ENCODE data around the gene LCORL. TPM values are rescaled to one million over a fixed set of nuclear protein-coding genes. Genes with fewer than 3 reads are reported as not detected.

LCORL gene
- total and polyA plus RNA-seq, 9 of the 15 experiments (the other 6 are each of a cell fraction or from before 2014, with no cell fraction given), result 3.1 to 24.5 (median 11.1) TPM

GRCh38 chr4:17895481-17895880 lies 126.1 kb downstream of the LCORL start (continued):
- TF ChIP-seq, protein P1, sequence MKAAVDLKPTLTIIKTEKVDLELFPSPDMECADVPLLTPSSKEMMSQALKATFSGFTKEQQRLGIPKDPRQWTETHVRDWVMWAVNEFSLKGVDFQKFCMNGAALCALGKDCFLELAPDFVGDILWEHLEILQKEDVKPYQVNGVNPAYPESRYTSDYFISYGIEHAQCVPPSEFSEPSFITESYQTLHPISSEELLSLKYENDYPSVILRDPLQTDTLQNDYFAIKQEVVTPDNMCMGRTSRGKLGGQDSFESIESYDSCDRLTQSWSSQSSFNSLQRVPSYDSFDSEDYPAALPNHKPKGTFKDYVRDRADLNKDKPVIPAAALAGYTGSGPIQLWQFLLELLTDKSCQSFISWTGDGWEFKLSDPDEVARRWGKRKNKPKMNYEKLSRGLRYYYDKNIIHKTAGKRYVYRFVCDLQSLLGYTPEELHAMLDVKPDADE (conservative IDR thresholded peaks at IDR 0.05; ENCODE audit: control insufficient read depth, low read depth, low read length), result no peak
- TF ChIP-seq, protein P2, sequence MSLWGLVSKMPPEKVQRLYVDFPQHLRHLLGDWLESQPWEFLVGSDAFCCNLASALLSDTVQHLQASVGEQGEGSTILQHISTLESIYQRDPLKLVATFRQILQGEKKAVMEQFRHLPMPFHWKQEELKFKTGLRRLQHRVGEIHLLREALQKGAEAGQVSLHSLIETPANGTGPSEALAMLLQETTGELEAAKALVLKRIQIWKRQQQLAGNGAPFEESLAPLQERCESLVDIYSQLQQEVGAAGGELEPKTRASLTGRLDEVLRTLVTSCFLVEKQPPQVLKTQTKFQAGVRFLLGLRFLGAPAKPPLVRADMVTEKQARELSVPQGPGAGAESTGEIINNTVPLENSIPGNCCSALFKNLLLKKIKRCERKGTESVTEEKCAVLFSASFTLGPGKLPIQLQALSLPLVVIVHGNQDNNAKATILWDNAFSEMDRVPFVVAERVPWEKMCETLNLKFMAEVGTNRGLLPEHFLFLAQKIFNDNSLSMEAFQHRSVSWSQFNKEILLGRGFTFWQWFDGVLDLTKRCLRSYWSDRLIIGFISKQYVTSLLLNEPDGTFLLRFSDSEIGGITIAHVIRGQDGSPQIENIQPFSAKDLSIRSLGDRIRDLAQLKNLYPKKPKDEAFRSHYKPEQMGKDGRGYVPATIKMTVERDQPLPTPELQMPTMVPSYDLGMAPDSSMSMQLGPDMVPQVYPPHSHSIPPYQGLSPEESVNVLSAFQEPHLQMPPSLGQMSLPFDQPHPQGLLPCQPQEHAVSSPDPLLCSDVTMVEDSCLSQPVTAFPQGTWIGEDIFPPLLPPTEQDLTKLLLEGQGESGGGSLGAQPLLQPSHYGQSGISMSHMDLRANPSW (CRISPR knock-in tag; IDR thresholded peaks at IDR 0.05), result no peak
- TF ChIP-seq NFE2 (IDR thresholded peaks at IDR 0.05; ENCODE audit: low read depth) (no peak), RBM39 (optimal IDR thresholded peaks at IDR 0.05; ENCODE audit: low read depth, low read length) (no peak), CBX2 (IDR thresholded peaks at IDR 0.05; ENCODE audit: insufficient read depth, low read length, poor library complexity, severe bottlenecking) (no peak), NEUROD1 (IDR thresholded peaks at IDR 0.05; ENCODE audit: borderline replicate concordance, low read depth, low read length, partially characterized antibody) (no peak), ZNF184 (CRISPR knock-in tag; IDR thresholded peaks at IDR 0.05) (no peak), POLR2B (IDR thresholded peaks at IDR 0.05; ENCODE audit: low read depth, partially characterized antibody) (no peak)
- TF ChIP-seq, protein P3, sequence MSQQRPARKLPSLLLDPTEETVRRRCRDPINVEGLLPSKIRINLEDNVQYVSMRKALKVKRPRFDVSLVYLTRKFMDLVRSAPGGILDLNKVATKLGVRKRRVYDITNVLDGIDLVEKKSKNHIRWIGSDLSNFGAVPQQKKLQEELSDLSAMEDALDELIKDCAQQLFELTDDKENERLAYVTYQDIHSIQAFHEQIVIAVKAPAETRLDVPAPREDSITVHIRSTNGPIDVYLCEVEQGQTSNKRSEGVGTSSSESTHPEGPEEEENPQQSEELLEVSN (IDR thresholded peaks at IDR 0.05; ENCODE audit: borderline replicate concordance in 1 of 2, extremely low read depth in 1 of 2, insufficient read depth in 1 of 2, insufficient read length in 1 of 2, low read depth in 1 of 2, low read length in 1 of 2, poor library complexity in 1 of 2, severe bottlenecking in 1 of 2), result no peak

All from K562 (cell line).